HepG2 (cell line): Measurements from ENCODE around the gene POMP. TPM values are rescaled to one million over a fixed set of nuclear protein-coding genes. Genes with fewer than 3 reads are reported as not detected.

Experiments
- ATAC-seq: fragments of 200-7000 bp; cut with Tn5 transposase; 3 replicates; pipeline ENCODE4 v1.9.1; 2020; ENCODE audit warnings: mild to moderate bottlenecking, moderate library complexity
- BruUV-seq: library from RNA; stranded (reverse); fragments of 400-500 nt; replicated peaks from 2 replicates; lab custom pipeline; 2021; lab: Mats Ljungman, UMichigan
- CTCF ChIA-PET: fragments of 300-600 bp; formaldehyde crosslinking; extraction: SDS; loops from one replicate; lab custom pipeline; 2021; ENCODE audit warnings: low total read pairs, inconsistent platforms, low intra/inter-chr PET ratio; lab: Yijun Ruan, JAX
- POLR2A ChIA-PET: fragments of 350-600 bp; sonication (Branson Sonifier 250); formaldehyde crosslinking; loops from one replicate; lab custom pipeline; 2020; ENCODE audit warnings: antibody characterized with exemption, inconsistent platforms; lab: Yijun Ruan, JAX
- DNase-seq: peaks from one replicate; pipeline ENCODE4 v3.0.0-alpha.2; 2015; ENCODE audit warnings: low spot score
- FAIRE-seq: peaks from 3 replicates; lab custom pipeline; 2011; peaks lifted over from hg19 to GRCh38; lab: Jason Lieb, UNC
- H2AFZ ChIP-seq: one replicate; pipeline ENCODE4 v1.6.1; 2011; ENCODE audit warnings: low read length, inconsistent platforms
- H3K27ac ChIP-seq: fragments of 300-600 bp; 3 replicates; pipeline ENCODE4 v1.8.0; 2011; ENCODE audit warnings: mixed run types, mild to moderate bottlenecking, mixed read lengths, low read length, inconsistent platforms; ENCODE audit not compliant: insufficient read depth; ENCODE audit errors: extremely low read length
- H3K27me3 ChIP-seq, 2 experiments: fragments of 200-600 bp in 1 of 2; 2 replicates in 1 of 2; 3 replicates in 1 of 2; pipeline versions ENCODE4 v1.6.0 to v1.8.0; 2011; ENCODE audit warnings: low read length in 2 of 2, mild to moderate bottlenecking in 2 of 2, moderate library complexity in 2 of 2, inconsistent platforms in 1 of 2; ENCODE audit not compliant: insufficient read depth in 2 of 2, control insufficient read depth in 1 of 2
- H3K36me3 ChIP-seq, 2 experiments: fragments of 200-600 bp in 1 of 2; replicated peaks in 1 of 2; 2 replicates in 1 of 2; 3 replicates in 1 of 2; pipeline versions ENCODE4 v1.5.1 to v1.8.0; 2011; ENCODE audit warnings: low read length in 2 of 2, inconsistent platforms in 1 of 2; ENCODE audit not compliant: insufficient read depth in 2 of 2, control insufficient read depth in 1 of 2
- H3K4me1 ChIP-seq: 2 replicates; pipeline ENCODE4 v1.5.1; 2012; ENCODE audit warnings: low read length, inconsistent platforms; ENCODE audit not compliant: insufficient read depth
- H3K4me2 ChIP-seq: 2 replicates; pipeline ENCODE4 v1.6.0; 2011; ENCODE audit warnings: low read depth, low read length, inconsistent platforms
- H3K4me3 ChIP-seq, 3 experiments: fragments of 200-600 bp in 1 of 3; sonication (generic), shearing (Covaris generic) in 1 of 3; replicated peaks in 1 of 3; 2 replicates each; pipeline ENCODE4 v1.5.1; 2011 to 2016; ENCODE audit warnings: low read length in 3 of 3, inconsistent platforms in 2 of 3, low read depth in 2 of 3, mild to moderate bottlenecking in 2 of 3, control low read depth in 1 of 3, mixed read lengths in 1 of 3; ENCODE audit not compliant: insufficient read depth in 1 of 3
- H3K79me2 ChIP-seq: one replicate; pipeline ENCODE4 v1.6.1; 2011; ENCODE audit warnings: low read length, inconsistent platforms; ENCODE audit not compliant: insufficient read depth
- H3K9ac ChIP-seq: 2 replicates; pipeline ENCODE4 v1.6.0; 2011; ENCODE audit warnings: mild to moderate bottlenecking, low read depth, low read length, inconsistent platforms; ENCODE audit not compliant: insufficient read depth
- H3K9me3 ChIP-seq: 2 replicates; pipeline ENCODE4 v1.5.1; 2012; ENCODE audit warnings: mild to moderate bottlenecking, low read length
- H4K20me1 ChIP-seq: 2 replicates; pipeline ENCODE4 v1.6.0; 2011; ENCODE audit warnings: inconsistent platforms, mild to moderate bottlenecking, low read length, moderate library complexity; ENCODE audit not compliant: insufficient read depth
- ARID2 ChIP-seq: sonication (generic); formaldehyde crosslinking; IDR thresholded peaks from 2 replicates; pipeline ENCODE4 v1.8.1; 2022; ENCODE audit warnings: mild to moderate bottlenecking, missing genetic modification reagents, borderline replicate concordance
- ATF7-NPFF ChIP-seq: sonication (generic); formaldehyde crosslinking; IDR thresholded peaks from 2 replicates; pipeline ENCODE4 v1.8.1; 2023; ENCODE audit warnings: mild to moderate bottlenecking, low read depth, missing genetic modification reagents, moderate library complexity
- FOXO1 ChIP-seq: sonication (generic); formaldehyde crosslinking; IDR thresholded peaks from 2 replicates; pipeline ENCODE4 v1.4.0; 2020; ENCODE audit warnings: missing genetic modification reagents
- FOXO4 ChIP-seq: sonication (generic); formaldehyde crosslinking; conservative IDR thresholded peaks from 2 replicates; pipeline ENCODE4 v1.8.1; 2023; ENCODE audit warnings: missing genetic modification reagents
- GRHL1 ChIP-seq: sonication (generic); formaldehyde crosslinking; conservative IDR thresholded peaks from 2 replicates; pipeline ENCODE4 v1.8.0; 2022; ENCODE audit warnings: missing genetic modification reagents
- MED1 ChIP-seq: sonication (generic); formaldehyde crosslinking; IDR thresholded peaks from 2 replicates; pipeline ENCODE4 v1.4.0; 2020; ENCODE audit warnings: missing genetic modification reagents
- MLX ChIP-seq: IDR thresholded peaks from 2 replicates; pipeline ENCODE4 v1.6.1; 2016
- NR1H2 ChIP-seq: sonication (generic); formaldehyde crosslinking; IDR thresholded peaks from 2 replicates; pipeline ENCODE4 v1.8.1; 2022; ENCODE audit warnings: low read depth, missing genetic modification reagents, borderline replicate concordance
- SRSF4 ChIP-seq: fragments of 200-400 bp; formaldehyde crosslinking; IDR thresholded peaks from one replicate; pipeline ENCODE4 v1.6.1; 2018; ENCODE audit warnings: mild to moderate bottlenecking, low read depth, low read length, moderate library complexity; ENCODE audit not compliant: poor library complexity, severe bottlenecking
- TIGD3 ChIP-seq: sonication (generic); formaldehyde crosslinking; IDR thresholded peaks from 2 replicates; pipeline ENCODE4 v1.5.1; 2020; ENCODE audit warnings: mild to moderate bottlenecking, missing genetic modification reagents, borderline replicate concordance
- ZFY ChIP-seq: sonication (generic); formaldehyde crosslinking; IDR thresholded peaks from 2 replicates; pipeline ENCODE4 v1.4.0; 2020; ENCODE audit warnings: missing genetic modification reagents
- ZNF761 ChIP-seq: sonication (generic); formaldehyde crosslinking; conservative IDR thresholded peaks from 2 replicates; pipeline ENCODE4 v1.4.0; 2020; ENCODE audit warnings: mild to moderate bottlenecking, missing genetic modification reagents
- ZNF770 ChIP-seq: sonication (generic); formaldehyde crosslinking; IDR thresholded peaks from 2 replicates; pipeline ENCODE4 v1.5.0; 2020; ENCODE audit warnings: mild to moderate bottlenecking, missing genetic modification reagents
- ZNF83 ChIP-seq: sonication (generic); formaldehyde crosslinking; IDR thresholded peaks from 2 replicates; pipeline ENCODE4 v1.4.0; 2020; ENCODE audit warnings: missing genetic modification reagents, mild to moderate bottlenecking, borderline replicate concordance
- in situ Hi-C: cut with HindIII; loops from 2 replicates; pipeline ENCODE4 v1.10.0; 2017; ENCODE audit warnings: low pct_unique_long_range_greater_than_20kb; ENCODE audit not compliant: extremely low pct_ligation_motif_present
- intact Hi-C: fragments of 100-400 bp; cut with micrococcal nuclease; formaldehyde crosslinking; loops from one replicate; pipeline ENCODE4 v1.10.0; 2022; ENCODE audit not compliant: unreplicated experiment
- polyA plus RNA-seq, 8 experiments: library from polyadenylated mRNA; depleted of rRNA in 3 of 8; stranded (reverse) in 7 of 8; unstranded in 1 of 8; fragments of >200 nt; fragmentation: Illumina TruSeq in 4 of 8; extraction: Trizol in 4 of 8; gene quantifications; 2 replicates each; pipeline versions ENCODE4 v1.2.1 to v1.2.3, GENCODE V29; 2011 to 2016; ENCODE audit warnings: low read depth in 4 of 8, missing spikeins in 1 of 8, mixed read lengths in 1 of 8; ENCODE audit not compliant: insufficient read depth in 1 of 8
- total RNA-seq, 5 experiments: library from RNA; depleted of rRNA; stranded (reverse); fragments of >200 nt; fragmentation: Illumina TruSeq; extraction: Trizol; gene quantifications; 2 replicates each; pipeline ENCODE4 v1.2.3, GENCODE V29; 2016; ENCODE audit warnings: low read depth in 1 of 5

The POMP gene
- total and polyA plus RNA-seq, 2 of the 13 experiments (the other 11 are each of a cell fraction or from before 2014, with no cell fraction given) = 30.6 to 118 TPM

- no peak for DNase-seq
- no peak for FAIRE-seq
- Histone ChIP-seq H3K36me3 (peaks cover 19 to 82% of the 10 kb centered on the region in 2 experiments), H3K79me2 (no peaks in the 10 kb centered on the region), H3K4me1 (no peaks in the 10 kb centered on the region), H3K4me3 (no peak overlapping the region), H3K4me2 (no peak overlapping the region), H3K9me3 (no peaks in the 10 kb centered on the region), H3K27ac (no peak overlapping the region), H4K20me1 (no peaks in the 10 kb centered on the region), H3K9ac (no peak overlapping the region), H3K27me3 (no peaks in the 10 kb centered on the region; a peak in 1 of 5 replicates), H2AFZ (no peak overlapping the region)
- POLR2A ChIA-PET = interaction anchor here (1.2 kb wide), 1 partner anchor 12 kb away, joined by 7 read pairs; the partner anchor contains the start of gene POMP
- CTCF ChIA-PET = no interaction called here
- in situ Hi-C loops (no loop called here), intact Hi-C loops (no loop called here)
- no peak for ATAC-seq
- BruUV-seq = no TSS peak
- TF ChIP-seq SRSF4 (no peak), FOXO1 (no peak), FOXO4 (CRISPR knock-in tag) (no peak), ARID2 (CRISPR knock-in tag) (no peak), ZFY (no peak), ZNF83 (no peak), ZNF770 (CRISPR knock-in tag) (no peak), NR1H2 (no peak), MLX (no peak), MED1 (CRISPR knock-in tag) (no peak), TIGD3 (CRISPR knock-in tag) (no peak), GRHL1 (CRISPR knock-in tag) (no peak), ATF7-NPFF (CRISPR knock-in tag) (no peak), ZNF761 (CRISPR knock-in tag) (no peak)
These were observed 12.3 kb downstream of the POMP start for GRCh38 chr13:28671126-28671792.
